NT2/D1 (cell line): ENCODE data around the gene MYO15B.

Source experiments
- SUZ12 ChIP-seq: IDR thresholded peaks from 2 replicates; pipeline ENCODE4 v1.6.1; 2011; ENCODE audit not compliant: insufficient read length, insufficient read depth; ENCODE audit errors: extremely low read depth
- YY1 ChIP-seq: IDR thresholded peaks from 2 replicates; pipeline ENCODE4 v1.6.1; 2011; ENCODE audit not compliant: insufficient read length, insufficient read depth
- ZNF274 ChIP-seq: IDR thresholded peaks from 2 replicates; pipeline ENCODE4 v1.6.1; 2011; ENCODE audit warnings: mild to moderate bottlenecking, low read depth, low read length

- TF ChIP-seq SUZ12 (no peak), YY1 (no peak), ZNF274 (no peak)
These were observed 31.9 kb upstream of the MYO15B start for GRCh38 chr17:75555679-75556153.
